ENCODE results near the gene CBARP. TPM values are rescaled to one million over a fixed set of nuclear protein-coding genes. Genes with fewer than 3 reads are reported as not detected.

CBARP gene
- total RNA-seq, 1 donor from 2014 or later: 7.6 TPM

- Mint-ChIP-seq H3K4me1 (ENCODE audit: low read depth) (peaks cover 71% of the 10 kb centered on the region), H3K4me3 (ENCODE audit: unreplicated experiment) (peak overlapping the region; percentile 84), H3K36me3 (ENCODE audit: low read depth) (peaks cover 33% of the 10 kb centered on the region), H3K27me3 (ENCODE audit: low read depth) (no peaks in the 10 kb centered on the region), H3K9me3 (ENCODE audit: low read depth) (no peaks in the 10 kb centered on the region), H3K27ac (ENCODE audit: unreplicated experiment) (peak overlapping the region; percentile 93)
- TF ChIP-seq CTCF (IDR thresholded peaks at IDR 0.05): no peak
- DNase-seq (ENCODE audit: low spot score): no peak
Observed at GRCh38 chr19:1270213-1270853, 32.5 kb upstream of the CBARP start.

- Mint-ChIP-seq H3K4me1 (ENCODE audit: low read depth) (peaks cover 76% of the 10 kb centered on the region), H3K36me3 (ENCODE audit: low read depth) (peaks cover 33% of the 10 kb centered on the region), H3K27ac (ENCODE audit: unreplicated experiment) (peak overlapping the region; percentile 93), H3K4me3 (ENCODE audit: unreplicated experiment) (peak overlapping the region; percentile 84), H3K9me3 (ENCODE audit: low read depth) (no peaks in the 10 kb centered on the region), H3K27me3 (ENCODE audit: low read depth) (no peaks in the 10 kb centered on the region)
- TF ChIP-seq CTCF (IDR thresholded peaks at IDR 0.05): peak; percentile 23
- no peak for DNase-seq (ENCODE audit: low spot score)
Observed at GRCh38 chr19:1269478-1270212, 31.8 kb upstream of the CBARP start.

- Mint-ChIP-seq H3K9me3 (ENCODE audit: low read depth) (no peaks in the 10 kb centered on the region), H3K4me1 (ENCODE audit: low read depth) (peaks cover 77% of the 10 kb centered on the region), H3K4me3 (ENCODE audit: unreplicated experiment) (peak within 1 kb of the TSS; percentile 84), H3K27ac (ENCODE audit: unreplicated experiment) (peak within 1 kb of the TSS; percentile 93), H3K27me3 (ENCODE audit: low read depth) (no peaks in the 10 kb centered on the region), H3K36me3 (ENCODE audit: low read depth) (peaks cover 33% of the 10 kb centered on the region)
- DNase-seq (ENCODE audit: low spot score): peak; percentile 100
- TF ChIP-seq CTCF (IDR thresholded peaks at IDR 0.05): no peak
Observed at GRCh38 chr19:1269065-1269477, 31.3 kb upstream of the CBARP start, which contains the start of gene CIRBP. TSS of gene CIRBP (plus strand) at chr19:1269332. CDS start at chr19:1270934, 1,602 bp downstream.

GRCh38 chr19:1268226-1269064 lies 30.6 kb upstream of the CBARP start:
- Mint-ChIP-seq H3K4me1 (ENCODE audit: low read depth) (peaks cover 72% of the 10 kb centered on the region), H3K27ac (ENCODE audit: unreplicated experiment) (peak overlapping the region; percentile 84), H3K9me3 (ENCODE audit: low read depth) (no peaks in the 10 kb centered on the region), H3K27me3 (ENCODE audit: low read depth) (no peaks in the 10 kb centered on the region), H3K4me3 (ENCODE audit: unreplicated experiment) (no peak overlapping the region), H3K36me3 (ENCODE audit: low read depth) (peaks cover 27% of the 10 kb centered on the region)
- DNase-seq (ENCODE audit: low spot score): no peak
- TF ChIP-seq CTCF (IDR thresholded peaks at IDR 0.05): no peak
